Liver (tissue), 9 donors: ENCODE data around the gene ADIRF. TPM values are rescaled to one million over a fixed set of nuclear protein-coding genes. Genes with fewer than 3 reads are reported as not detected.
"Not testable (repeated sequence)": the region's sequence is repeated elsewhere in the genome, so short reads cannot be mapped to it uniquely, and the experiment has no call there.

ENCODE experiments used
- DNase-seq: peaks from one replicate; pipeline ENCODE4 v3.0.0-alpha.2; 2017; ENCODE audit warnings: low spot score
- H3K27ac ChIP-seq, 2 donors: one replicate each; pipeline ENCODE4 v1.7.0; 2013; ENCODE audit warnings: inconsistent platforms in 2 of 2, low read length in 2 of 2, control low read depth in 1 of 2, low read depth in 1 of 2, mild to moderate bottlenecking in 1 of 2
- H3K27me3 ChIP-seq, 4 donors: one replicate each; pipeline versions ENCODE4 v1.6.1 to v1.7.0; 2013; ENCODE audit warnings: low read length in 3 of 4, inconsistent platforms in 1 of 4, mild to moderate bottlenecking in 1 of 4, moderate library complexity in 1 of 4; ENCODE audit not compliant: control insufficient read depth in 4 of 4, insufficient read depth in 4 of 4
- H3K36me3 ChIP-seq, 4 donors: one replicate each; pipeline versions ENCODE4 v1.6.1 to v1.7.0; 2013; ENCODE audit warnings: low read length in 3 of 4, mild to moderate bottlenecking in 3 of 4, low read depth in 1 of 4, moderate library complexity in 1 of 4; ENCODE audit not compliant: control insufficient read depth in 4 of 4, insufficient read depth in 3 of 4
- H3K4me1 ChIP-seq, 4 donors: one replicate each; pipeline versions ENCODE4 v1.6.1 to v1.7.0; 2013; ENCODE audit warnings: low read length in 3 of 4, mild to moderate bottlenecking in 3 of 4, moderate library complexity in 1 of 4; ENCODE audit not compliant: control insufficient read depth in 4 of 4, insufficient read depth in 4 of 4
- H3K4me3 ChIP-seq, 3 donors: one replicate each; pipeline versions ENCODE4 v1.6.1 to v1.7.0; 2013; ENCODE audit warnings: low read length in 3 of 3, control low read depth in 1 of 3, low read depth in 1 of 3, mild to moderate bottlenecking in 1 of 3
- H3K9ac ChIP-seq, 2 donors: one replicate each; pipeline ENCODE4 v1.7.0; 2013; ENCODE audit warnings: low read length in 2 of 2, mild to moderate bottlenecking in 2 of 2, moderate library complexity in 2 of 2, control low read depth in 1 of 2, low read depth in 1 of 2
- H3K9me3 ChIP-seq, 4 donors: one replicate each; pipeline versions ENCODE4 v1.6.1 to v1.7.0; 2013; ENCODE audit warnings: low read length in 3 of 4; ENCODE audit not compliant: control insufficient read depth in 4 of 4
- ATF3 ChIP-seq: IDR thresholded peaks from 2 replicates; pipeline ENCODE4 v1.6.1; 2016; ENCODE audit warnings: antibody characterized with exemption
- CTCF ChIP-seq: fragments of 150-350 bp; IDR thresholded peaks from 2 replicates; pipeline ENCODE4 v1.5.1; 2017; ENCODE audit warnings: improper control_type of control experiment, low read depth, low read length; ENCODE audit not compliant: missing input control
- EGR1 ChIP-seq, 2 donors: IDR thresholded peaks; 2 replicates each; pipeline ENCODE4 v1.6.1; 2016 to 2018; ENCODE audit warnings: antibody characterized with exemption in 2 of 2, low read depth in 2 of 2
- FOXA1 ChIP-seq: IDR thresholded peaks from 2 replicates; pipeline ENCODE4 v1.6.1; 2016; ENCODE audit warnings: antibody characterized with exemption
- FOXA2 ChIP-seq: IDR thresholded peaks from 2 replicates; pipeline ENCODE4 v1.6.1; 2016; ENCODE audit warnings: antibody characterized with exemption
- GABPA ChIP-seq, 2 donors: IDR thresholded peaks in 1 of 2; conservative IDR thresholded peaks in 1 of 2; 2 replicates each; pipeline ENCODE4 v1.6.1; 2016; ENCODE audit warnings: antibody characterized with exemption in 2 of 2, mild to moderate bottlenecking in 1 of 2, moderate library complexity in 1 of 2
- HNF4A ChIP-seq, 2 donors: conservative IDR thresholded peaks; 2 replicates each; pipeline ENCODE4 v1.6.1; 2016; ENCODE audit warnings: antibody characterized with exemption in 2 of 2, mild to moderate bottlenecking in 2 of 2
- HNF4G ChIP-seq: IDR thresholded peaks from 2 replicates; pipeline ENCODE4 v1.6.1; 2016; ENCODE audit warnings: antibody characterized with exemption
- JUND ChIP-seq, 2 donors: IDR thresholded peaks; 2 replicates each; pipeline ENCODE4 v1.6.1; 2016; ENCODE audit warnings: antibody characterized with exemption in 2 of 2
- MAX ChIP-seq: IDR thresholded peaks from 2 replicates; pipeline ENCODE4 v1.6.1; 2016; ENCODE audit warnings: antibody characterized with exemption
- NR2F2 ChIP-seq: IDR thresholded peaks from 2 replicates; pipeline ENCODE4 v1.6.1; 2016; ENCODE audit warnings: antibody characterized with exemption
- RAD21 ChIP-seq, 2 donors: IDR thresholded peaks; 2 replicates each; pipeline ENCODE4 v1.6.1; 2016; ENCODE audit warnings: antibody characterized with exemption in 2 of 2, mild to moderate bottlenecking in 2 of 2
- REST ChIP-seq: IDR thresholded peaks from 2 replicates; pipeline ENCODE4 v1.6.1; 2016; ENCODE audit warnings: antibody characterized with exemption, mild to moderate bottlenecking
- RXRA ChIP-seq, 2 donors: IDR thresholded peaks; 2 replicates each; pipeline ENCODE4 v1.6.1; 2017 to 2018; ENCODE audit warnings: antibody characterized with exemption in 2 of 2, mild to moderate bottlenecking in 1 of 2
- SP1 ChIP-seq: IDR thresholded peaks from 2 replicates; pipeline ENCODE4 v1.6.1; 2018; ENCODE audit warnings: antibody characterized with exemption, mild to moderate bottlenecking
- TAF1 ChIP-seq: conservative IDR thresholded peaks from 2 replicates; pipeline ENCODE4 v1.6.1; 2016; ENCODE audit warnings: antibody characterized with exemption, mild to moderate bottlenecking
- YY1 ChIP-seq: IDR thresholded peaks from 2 replicates; pipeline ENCODE4 v1.6.1; 2016; ENCODE audit warnings: antibody characterized with exemption, mild to moderate bottlenecking
- ZBTB33 ChIP-seq: IDR thresholded peaks from 2 replicates; pipeline ENCODE4 v1.6.1; 2016; ENCODE audit warnings: antibody characterized with exemption
- WGBS: extraction: QIAGEN DNeasy Blood & Tissue Kit; methylation state at CpG from one replicate; pipeline ENCODE4 v1.1.7; 2013; 5-methylcytosine and 5-hydroxymethylcytosine counted together
- polyA plus RNA-seq, 2 donors: library from polyadenylated mRNA; stranded (reverse) in 1 of 2; unstranded in 1 of 2; fragments of 200-250 nt in 1 of 2; fragments of >200 nt in 1 of 2; fragmentation: Nextera tagmentation in 1 of 2; extraction: Ambion mirVana in 1 of 2; gene quantifications; one replicate each; pipeline versions ENCODE4 v1.2.1 to v1.2.3, GENCODE V29; 2013 to 2015
- total RNA-seq, 2 donors: library from RNA; depleted of rRNA; stranded (reverse); fragments of >200 nt; gene quantifications; one replicate each; pipeline ENCODE4 v1.2.3, GENCODE V29; 2014
- donor health status: healthy.
- donor health status: healthy.
- donor health status: healthy.
- donor health status: healthy.
- donor health status: healthy.

Gene ADIRF
- total and polyA plus RNA-seq, 4 donors, result 0.61 to 96.3 (median 35.8) TPM

GRCh38 chr10:86931872-86932271 is 36.4 kb upstream of the ADIRF start (continued):
- TF ChIP-seq ATF3 (no peak), HNF4A (conservative IDR thresholded peaks at IDR 0.05) (peak; percentile 40 to 57)

- H3K4me3 ChIP-seq, result no peak overlapping the region
- peaks cover 2 to 21% (median 6%) of the 10 kb centered on the region in 4 donors for H3K4me1 ChIP-seq
- H3K36me3 ChIP-seq, result no peaks in the 10 kb centered on the region
- H3K27ac ChIP-seq, result peak overlapping the region; percentile 67 to 71
- no peak for TF ChIP-seq YY1
- no peak for TF ChIP-seq SP1
- TF ChIP-seq TAF1, result no peak
- no peak for TF ChIP-seq HNF4A (conservative IDR thresholded peaks at IDR 0.05)
- TF ChIP-seq RAD21 (IDR thresholded peaks at IDR 0.05), result no peak
- no peak for TF ChIP-seq JUND (IDR thresholded peaks at IDR 0.05)
- TF ChIP-seq ATF3, result no peak
- no peak for TF ChIP-seq ZBTB33
- no peak for TF ChIP-seq REST
- TF ChIP-seq HNF4G, result no peak
- TF ChIP-seq NR2F2, result no peak
- TF ChIP-seq FOXA2, result no peak
- no peak for TF ChIP-seq CTCF
- no peak for TF ChIP-seq FOXA1
- no peak for TF ChIP-seq MAX
- TF ChIP-seq GABPA (IDR thresholded peaks at IDR 0.05 in 1 of 2, conservative IDR thresholded peaks at IDR 0.05 in 1 of 2), result no peak
- no peak for TF ChIP-seq EGR1 (IDR thresholded peaks at IDR 0.05; ENCODE audit: low read depth in 2 of 2)
- no peak for TF ChIP-seq RXRA (IDR thresholded peaks at IDR 0.05)
- 83% methylated on average over 2 of the region's 2 CpGs for WGBS
- H3K9ac ChIP-seq, result no peak overlapping the region
- no peaks in the 10 kb centered on the region for H3K27me3 ChIP-seq
- no peaks in the 10 kb centered on the region for H3K9me3 ChIP-seq
- no peak for DNase-seq
Measured at GRCh38 chr10:86932674-86933073, 35.6 kb upstream of the ADIRF start.

- H3K4me3 ChIP-seq, DNase-seq, H3K36me3 ChIP-seq, H3K27me3 ChIP-seq, H3K9ac ChIP-seq, H3K9me3 ChIP-seq: not testable (repeated sequence)
- peak overlapping the region in 1 of 2 donors; percentile 39 for H3K27ac ChIP-seq
- WGBS, result 87% methylated on average over 6 of the region's 6 CpGs
- peaks cover 2 to 21% (median 6%) of the 10 kb centered on the region in 4 donors for H3K4me1 ChIP-seq
Measured at GRCh38 chr10:86934162-86934711, 34.0 kb upstream of the ADIRF start.
